Astrocyte (in vitro differentiated cells and primary cell): ENCODE data around the gene CNTLN. TPM values are rescaled to one million over a fixed set of nuclear protein-coding genes. Genes with fewer than 3 reads are reported as not detected.

Experiments
- DNase-seq: peaks from one replicate; pipeline ENCODE4 v3.0.0-alpha.2; 2010; ENCODE audit warnings: low read depth
- FAIRE-seq: peaks from 2 replicates; lab custom pipeline; 2011; peaks lifted over from hg19 to GRCh38; lab: Jason Lieb, UNC
- H2AFZ ChIP-seq: 2 replicates; pipeline ENCODE4 v1.6.0; 2012; ENCODE audit warnings: low read depth, low read length, inconsistent platforms
- H3K27ac ChIP-seq: 2 replicates; pipeline ENCODE4 v1.5.1; 2011; ENCODE audit warnings: low read depth, low read length, inconsistent platforms
- H3K27me3 ChIP-seq: 2 replicates; pipeline ENCODE4 v1.6.0; 2011; ENCODE audit warnings: low read length, inconsistent platforms; ENCODE audit not compliant: insufficient read depth
- H3K36me3 ChIP-seq: 2 replicates; pipeline ENCODE4 v1.5.1; 2011; ENCODE audit warnings: low read length, inconsistent platforms; ENCODE audit not compliant: insufficient read depth
- H3K4me1 ChIP-seq: 2 replicates; pipeline ENCODE4 v1.5.1; 2011; ENCODE audit warnings: low read length, inconsistent platforms; ENCODE audit not compliant: insufficient read depth
- H3K4me2 ChIP-seq: 2 replicates; pipeline ENCODE4 v1.6.0; 2012; ENCODE audit warnings: low read length, inconsistent platforms
- H3K4me3 ChIP-seq: 2 replicates; pipeline ENCODE4 v1.5.1; 2011; ENCODE audit warnings: low read depth, mild to moderate bottlenecking, low read length, inconsistent platforms; ENCODE audit not compliant: insufficient read depth
- H3K79me2 ChIP-seq: 2 replicates; pipeline ENCODE4 v1.6.0; 2012; ENCODE audit warnings: mild to moderate bottlenecking, low read length, inconsistent platforms; ENCODE audit not compliant: insufficient read depth
- H3K9ac ChIP-seq: 2 replicates; pipeline ENCODE4 v1.6.0; 2012; ENCODE audit warnings: mild to moderate bottlenecking, low read length, inconsistent platforms
- H3K9me3 ChIP-seq: 2 replicates; pipeline ENCODE4 v1.5.1; 2012; ENCODE audit warnings: low read depth, mild to moderate bottlenecking, low read length, inconsistent platforms; ENCODE audit not compliant: insufficient read depth
- H4K20me1 ChIP-seq: 2 replicates; pipeline ENCODE4 v1.6.0; 2012; ENCODE audit warnings: low read length, inconsistent platforms; ENCODE audit not compliant: insufficient read depth
- H3K27ac Mint-ChIP-seq: one replicate; pipeline ENCODE4 v1.8.0; 2021; ENCODE audit warnings: mild to moderate bottlenecking, mixed read lengths; ENCODE audit not compliant: unreplicated experiment
- H3K27me3 Mint-ChIP-seq: one replicate; pipeline ENCODE4 v1.8.0; 2021; ENCODE audit warnings: low read depth, mixed read lengths; ENCODE audit not compliant: unreplicated experiment
- H3K36me3 Mint-ChIP-seq: one replicate; pipeline ENCODE4 v1.8.0; 2021; ENCODE audit warnings: low read depth, mixed read lengths; ENCODE audit not compliant: unreplicated experiment
- H3K4me1 Mint-ChIP-seq: one replicate; pipeline ENCODE4 v1.8.0; 2021; ENCODE audit warnings: low read depth, mixed read lengths; ENCODE audit not compliant: unreplicated experiment
- H3K4me3 Mint-ChIP-seq: one replicate; pipeline ENCODE4 v1.8.0; 2021; ENCODE audit warnings: mild to moderate bottlenecking, moderate library complexity, mixed read lengths; ENCODE audit not compliant: unreplicated experiment
- H3K9me3 Mint-ChIP-seq: one replicate; pipeline ENCODE4 v1.8.0; 2021; ENCODE audit warnings: mild to moderate bottlenecking, mixed read lengths; ENCODE audit not compliant: unreplicated experiment
- EZH2 ChIP-seq: IDR thresholded peaks from 2 replicates; pipeline ENCODE4 v1.6.1; 2012; ENCODE audit warnings: mild to moderate bottlenecking, low read length, inconsistent platforms; ENCODE audit not compliant: insufficient read depth
- total RNA-seq: library from RNA; stranded (reverse); gene quantifications from 2 replicates; pipeline ENCODE4 v1.2.1, GENCODE V29; 2021
- TF ChIP-seq, protein P1 (sequence below): IDR thresholded peaks from 2 replicates; pipeline ENCODE4 v1.5.1; 2011; ENCODE audit warnings: low read depth, mild to moderate bottlenecking, inconsistent platforms, low read length, moderate library complexity; ENCODE audit not compliant: insufficient read depth

Gene CNTLN
- total RNA-seq, 1 donor from 2014 or later: 4.4 TPM

DNA sequence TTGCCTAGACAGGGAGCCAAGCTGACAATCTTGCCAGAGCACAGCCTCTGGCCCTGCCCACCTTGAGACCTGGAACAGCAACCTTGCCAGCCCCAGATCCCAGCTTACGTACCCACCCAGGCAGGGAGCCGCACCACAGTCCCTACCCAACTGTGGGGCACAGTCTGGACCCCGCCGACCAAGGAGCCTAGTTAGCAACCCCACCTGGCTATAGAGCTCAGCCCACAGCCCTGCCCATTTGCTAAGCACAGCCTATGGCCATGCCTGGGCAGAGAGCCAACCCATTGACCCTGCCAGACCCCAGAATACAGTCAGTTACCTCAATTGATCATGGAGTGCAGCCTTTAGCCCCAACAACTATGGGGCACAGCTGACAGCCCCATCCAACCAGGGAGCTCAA lies 346.1 kb downstream of the CNTLN start:
- FAIRE-seq: no peak

DNA sequence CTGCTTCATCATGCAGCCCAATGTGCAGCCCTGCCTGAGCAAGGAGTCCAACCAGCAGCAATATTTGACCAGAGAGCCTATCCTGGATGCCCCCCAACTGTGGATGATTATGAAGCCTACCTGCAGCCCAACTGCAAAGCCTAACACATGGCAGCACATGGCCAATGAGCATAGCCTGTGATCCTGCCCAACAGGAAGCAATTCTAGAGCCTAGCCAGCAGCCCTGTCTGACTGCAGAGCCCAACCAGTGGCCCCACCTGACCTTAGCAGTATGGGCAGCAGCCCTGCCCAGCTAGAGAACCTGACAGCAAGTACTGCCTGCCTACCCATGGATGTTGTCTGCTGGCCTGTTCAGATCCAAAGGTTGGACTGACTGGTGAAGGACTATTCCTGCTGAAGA lies 346.7 kb downstream of the CNTLN start:
- no peak for FAIRE-seq
- Histone ChIP-seq H4K20me1 (no peaks in the 10 kb centered on the region), H3K9me3 (no peaks in the 10 kb centered on the region), H3K9ac (no peak overlapping the region), H3K27ac (no peak overlapping the region), H3K27me3 (no peaks in the 10 kb centered on the region), H3K4me2 (no peak overlapping the region), H3K4me3 (no peak overlapping the region), H3K36me3 (no peaks in the 10 kb centered on the region), H3K4me1 (no peaks in the 10 kb centered on the region), H3K79me2 (no peaks in the 10 kb centered on the region), H2AFZ (no peak overlapping the region)
- no peaks in the 10 kb centered on the region for H3K4me1 Mint-ChIP-seq
- H3K4me3 Mint-ChIP-seq: no peak overlapping the region
- no peaks in the 10 kb centered on the region for H3K9me3 Mint-ChIP-seq
- H3K27ac Mint-ChIP-seq: no peak overlapping the region
- DNase-seq: no peak
- no peak for TF ChIP-seq EZH2
- TF ChIP-seq, protein P1, sequence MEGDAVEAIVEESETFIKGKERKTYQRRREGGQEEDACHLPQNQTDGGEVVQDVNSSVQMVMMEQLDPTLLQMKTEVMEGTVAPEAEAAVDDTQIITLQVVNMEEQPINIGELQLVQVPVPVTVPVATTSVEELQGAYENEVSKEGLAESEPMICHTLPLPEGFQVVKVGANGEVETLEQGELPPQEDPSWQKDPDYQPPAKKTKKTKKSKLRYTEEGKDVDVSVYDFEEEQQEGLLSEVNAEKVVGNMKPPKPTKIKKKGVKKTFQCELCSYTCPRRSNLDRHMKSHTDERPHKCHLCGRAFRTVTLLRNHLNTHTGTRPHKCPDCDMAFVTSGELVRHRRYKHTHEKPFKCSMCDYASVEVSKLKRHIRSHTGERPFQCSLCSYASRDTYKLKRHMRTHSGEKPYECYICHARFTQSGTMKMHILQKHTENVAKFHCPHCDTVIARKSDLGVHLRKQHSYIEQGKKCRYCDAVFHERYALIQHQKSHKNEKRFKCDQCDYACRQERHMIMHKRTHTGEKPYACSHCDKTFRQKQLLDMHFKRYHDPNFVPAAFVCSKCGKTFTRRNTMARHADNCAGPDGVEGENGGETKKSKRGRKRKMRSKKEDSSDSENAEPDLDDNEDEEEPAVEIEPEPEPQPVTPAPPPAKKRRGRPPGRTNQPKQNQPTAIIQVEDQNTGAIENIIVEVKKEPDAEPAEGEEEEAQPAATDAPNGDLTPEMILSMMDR: no peak
- H3K27me3 Mint-ChIP-seq: no peaks in the 10 kb centered on the region
- no peaks in the 10 kb centered on the region for H3K36me3 Mint-ChIP-seq

More for the DNA sequence above, 346.1 kb downstream of the CNTLN start:
- H3K36me3 Mint-ChIP-seq: no peaks in the 10 kb centered on the region
- H3K27me3 ChIP-seq: no peaks in the 10 kb centered on the region
- H3K9me3 Mint-ChIP-seq: no peaks in the 10 kb centered on the region
- no peaks in the 10 kb centered on the region for H3K9me3 ChIP-seq
- H3K79me2 ChIP-seq: no peaks in the 10 kb centered on the region
- H3K27ac ChIP-seq: no peak overlapping the region
- no peak overlapping the region for H3K4me3 Mint-ChIP-seq
- no peaks in the 10 kb centered on the region for H4K20me1 ChIP-seq
- no peak for TF ChIP-seq EZH2
- TF ChIP-seq, protein P1: no peak
- H3K9ac ChIP-seq: no peak overlapping the region
- H3K4me2 ChIP-seq: no peak overlapping the region
- H3K27ac Mint-ChIP-seq: no peak overlapping the region
- H3K27me3 Mint-ChIP-seq: no peaks in the 10 kb centered on the region
- no peaks in the 10 kb centered on the region for H3K4me1 Mint-ChIP-seq
- no peak for DNase-seq
- no peaks in the 10 kb centered on the region for H3K4me1 ChIP-seq
- no peak overlapping the region for H2AFZ ChIP-seq
- H3K36me3 ChIP-seq: no peaks in the 10 kb centered on the region
- no peak overlapping the region for H3K4me3 ChIP-seq

DNA sequence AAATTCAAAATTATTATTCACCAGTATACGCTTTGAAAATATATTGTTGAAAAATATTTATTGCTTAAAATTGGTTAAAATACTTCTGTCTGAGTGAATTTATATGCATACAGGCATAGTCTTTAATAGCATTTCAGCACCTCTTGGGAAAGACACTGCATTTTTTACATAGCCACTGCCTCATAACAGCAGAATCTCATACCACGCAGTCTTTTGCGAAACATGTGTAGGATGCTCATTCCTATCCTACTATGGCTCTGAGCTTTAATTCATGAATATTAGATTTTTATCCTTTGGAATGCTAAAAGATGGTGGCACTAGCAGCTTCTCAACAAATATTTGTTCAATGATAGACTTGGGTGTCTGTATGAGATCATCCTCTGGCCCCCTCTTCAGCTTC lies 350.1 kb downstream of the CNTLN start:
- Histone ChIP-seq H3K27me3 (no peaks in the 10 kb centered on the region), H3K9ac (no peak overlapping the region), H3K9me3 (no peaks in the 10 kb centered on the region), H3K4me2 (no peak overlapping the region), H4K20me1 (no peaks in the 10 kb centered on the region), H2AFZ (no peak overlapping the region), H3K79me2 (no peaks in the 10 kb centered on the region), H3K36me3 (no peaks in the 10 kb centered on the region), H3K4me1 (no peaks in the 10 kb centered on the region), H3K27ac (no peak overlapping the region), H3K4me3 (no peak overlapping the region)
- H3K9me3 Mint-ChIP-seq: no peaks in the 10 kb centered on the region
- H3K27me3 Mint-ChIP-seq: no peaks in the 10 kb centered on the region
- FAIRE-seq (no peak), DNase-seq (no peak)
- H3K4me3 Mint-ChIP-seq: no peak overlapping the region
- H3K27ac Mint-ChIP-seq: no peak overlapping the region
- TF ChIP-seq, protein P1: no peak
- no peak for TF ChIP-seq EZH2
- no peaks in the 10 kb centered on the region for H3K36me3 Mint-ChIP-seq
- H3K4me1 Mint-ChIP-seq: no peaks in the 10 kb centered on the region
